Measurements from ENCODE around the gene ITGBL1.

Gene ITGBL1

GRCh38 chr13:101661839-101662238, 209.4 kb downstream of the ITGBL1 start:
- TF ChIP-seq FOXK2 (IDR thresholded peaks at IDR 0.05) (no peak), ARNT (IDR thresholded peaks at IDR 0.05) (no peak), SUZ12 (IDR thresholded peaks at IDR 0.05) (no peak), BHLHE40 (IDR thresholded peaks at IDR 0.05; ENCODE audit: borderline replicate concordance) (no peak), PKNOX1 (IDR thresholded peaks at IDR 0.05) (no peak), SP1 (IDR thresholded peaks at IDR 0.05) (no peak), L3MBTL2 (conservative IDR thresholded peaks at IDR 0.05) (no peak), FOXM1 (IDR thresholded peaks at IDR 0.05; ENCODE audit: borderline replicate concordance) (no peak), HDGF (IDR thresholded peaks at IDR 0.05; ENCODE audit: borderline replicate concordance) (no peak), LEF1 (IDR thresholded peaks at IDR 0.05; ENCODE audit: borderline replicate concordance) (no peak)
- ChIA-PET POLR2A (no interaction called here), CTCF (no interaction called here)
- no peak for DNase-seq (ENCODE audit: extremely low spot score)

DNA sequence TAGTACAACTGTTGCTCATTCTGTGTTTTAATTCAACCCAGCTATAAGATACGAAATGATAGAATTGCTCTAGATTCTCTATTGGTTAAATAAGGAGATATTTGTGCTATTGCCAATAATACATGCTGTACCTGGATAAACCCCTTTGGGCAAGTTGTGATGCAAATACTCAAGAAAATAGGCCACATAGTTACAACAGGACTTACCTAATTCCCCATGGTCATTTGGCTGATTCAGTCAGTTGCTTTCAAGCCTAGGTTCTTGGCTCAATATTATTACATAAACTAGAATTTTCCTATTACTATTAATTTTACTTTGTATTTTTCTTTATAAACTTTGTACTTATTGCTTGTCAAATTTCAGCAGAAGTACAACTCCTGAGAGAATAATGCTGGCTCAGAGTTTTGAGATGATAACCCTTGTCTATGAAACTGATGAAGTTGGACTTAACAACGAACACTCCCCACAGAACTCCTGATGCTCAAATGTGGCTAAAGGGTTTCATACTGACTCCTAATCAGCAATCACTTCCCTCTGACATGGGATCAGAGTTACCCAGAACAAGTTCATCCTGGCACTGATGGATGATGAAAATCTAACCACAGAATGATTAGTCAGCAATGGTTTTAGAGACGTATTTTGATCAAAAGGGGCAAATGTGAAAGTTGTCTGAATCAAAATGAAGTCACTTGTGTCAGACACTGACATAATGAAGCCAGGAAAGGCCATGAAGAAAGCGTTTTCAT, 221.1 kb downstream of the ITGBL1 start:
- no peak for TF ChIP-seq ARNT (IDR thresholded peaks at IDR 0.05)
- no peak for TF ChIP-seq NFRKB (IDR thresholded peaks at IDR 0.05)
- no peak for TF ChIP-seq HDGF (IDR thresholded peaks at IDR 0.05; ENCODE audit: borderline replicate concordance)
- no peak for TF ChIP-seq LEF1 (IDR thresholded peaks at IDR 0.05; ENCODE audit: borderline replicate concordance)
- no peak for TF ChIP-seq L3MBTL2 (conservative IDR thresholded peaks at IDR 0.05)
- no peak for TF ChIP-seq ZNF384 (IDR thresholded peaks at IDR 0.05)
- no peak for TF ChIP-seq SP1 (IDR thresholded peaks at IDR 0.05)
- no peak for TF ChIP-seq BHLHE40 (IDR thresholded peaks at IDR 0.05; ENCODE audit: borderline replicate concordance)
- CTCF ChIA-PET: no interaction called here

DNA sequence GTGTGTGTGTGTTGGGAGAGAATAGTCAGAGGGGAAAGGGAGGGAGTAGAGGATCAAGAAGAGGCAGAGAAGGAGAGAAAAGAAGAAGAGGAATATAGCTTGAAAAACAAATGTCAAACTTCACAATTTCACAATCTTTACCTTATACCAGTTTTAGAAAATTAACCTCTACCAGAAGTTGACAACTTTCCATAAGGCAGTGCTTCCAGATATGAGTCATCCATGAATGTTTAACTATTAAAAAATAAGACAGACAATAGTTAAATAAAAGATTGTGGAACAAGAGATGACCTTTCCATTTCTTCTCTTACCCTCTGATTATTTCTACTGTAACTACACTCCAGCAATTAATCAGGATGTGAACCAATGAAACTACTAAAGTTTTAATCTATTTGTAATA, 229.4 kb downstream of the ITGBL1 start:
- ChIA-PET CTCF (no interaction called here), POLR2A (no interaction called here)
- no peak for TF ChIP-seq ZNF384 (IDR thresholded peaks at IDR 0.05)
- DNase-seq (ENCODE audit: extremely low spot score): no peak

More for the DNA sequence above, 221.1 kb downstream of the ITGBL1 start:
- POLR2A ChIA-PET: no interaction called here
- no peak for DNase-seq (ENCODE audit: extremely low spot score)

DNA sequence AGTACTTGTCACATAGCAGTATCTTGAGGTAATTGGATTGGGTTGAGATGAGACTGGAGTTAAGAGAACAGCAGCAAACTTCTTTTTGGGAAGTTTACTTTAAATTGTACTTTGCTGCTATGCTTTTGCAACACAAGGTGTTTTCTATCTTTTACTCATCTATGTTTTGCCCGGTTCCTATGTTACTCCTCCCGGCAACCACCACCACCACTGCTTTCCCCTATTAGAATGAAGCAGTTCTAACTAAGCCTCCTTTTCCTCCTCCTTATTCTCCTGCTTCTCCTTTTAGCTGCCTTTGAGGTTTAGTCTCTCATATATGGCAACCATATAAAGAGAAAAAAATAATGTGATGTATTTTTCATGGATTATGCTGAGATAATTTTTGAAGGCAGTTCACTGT, 233.5 kb downstream of the ITGBL1 start:
- TF ChIP-seq SP1 (IDR thresholded peaks at IDR 0.05) (no peak), ARNT (IDR thresholded peaks at IDR 0.05) (no peak), FOXA1 (IDR thresholded peaks at IDR 0.05) (no peak), FOXK2 (IDR thresholded peaks at IDR 0.05) (no peak), FOXM1 (IDR thresholded peaks at IDR 0.05; ENCODE audit: borderline replicate concordance) (no peak), ELF4 (IDR thresholded peaks at IDR 0.05) (no peak), SUZ12 (IDR thresholded peaks at IDR 0.05) (no peak), ZNF384 (IDR thresholded peaks at IDR 0.05) (no peak), LEF1 (IDR thresholded peaks at IDR 0.05; ENCODE audit: borderline replicate concordance) (no peak), L3MBTL2 (conservative IDR thresholded peaks at IDR 0.05) (no peak), CTBP1 (IDR thresholded peaks at IDR 0.05; ENCODE audit: borderline replicate concordance) (no peak), PKNOX1 (IDR thresholded peaks at IDR 0.05) (no peak), HDGF (IDR thresholded peaks at IDR 0.05; ENCODE audit: borderline replicate concordance) (no peak), BHLHE40 (IDR thresholded peaks at IDR 0.05; ENCODE audit: borderline replicate concordance) (no peak)
- ChIA-PET CTCF (no interaction called here), POLR2A (no interaction called here)
- DNase-seq (ENCODE audit: extremely low spot score): no peak

- no peak for DNase-seq (ENCODE audit: extremely low spot score)
- TF ChIP-seq TARDBP (IDR thresholded peaks at IDR 0.05) (no peak), L3MBTL2 (conservative IDR thresholded peaks at IDR 0.05) (no peak), BHLHE40 (IDR thresholded peaks at IDR 0.05; ENCODE audit: borderline replicate concordance) (no peak), ELF4 (IDR thresholded peaks at IDR 0.05) (no peak), FOXK2 (IDR thresholded peaks at IDR 0.05) (no peak), CTBP1 (IDR thresholded peaks at IDR 0.05; ENCODE audit: borderline replicate concordance) (no peak), FOXM1 (IDR thresholded peaks at IDR 0.05; ENCODE audit: borderline replicate concordance) (no peak), SP1 (IDR thresholded peaks at IDR 0.05) (no peak), LEF1 (IDR thresholded peaks at IDR 0.05; ENCODE audit: borderline replicate concordance) (no peak)
- ChIA-PET CTCF (no interaction called here), POLR2A (no interaction called here)
Measured at GRCh38 chr13:101690871-101691270, 238.4 kb downstream of the ITGBL1 start.

DNA sequence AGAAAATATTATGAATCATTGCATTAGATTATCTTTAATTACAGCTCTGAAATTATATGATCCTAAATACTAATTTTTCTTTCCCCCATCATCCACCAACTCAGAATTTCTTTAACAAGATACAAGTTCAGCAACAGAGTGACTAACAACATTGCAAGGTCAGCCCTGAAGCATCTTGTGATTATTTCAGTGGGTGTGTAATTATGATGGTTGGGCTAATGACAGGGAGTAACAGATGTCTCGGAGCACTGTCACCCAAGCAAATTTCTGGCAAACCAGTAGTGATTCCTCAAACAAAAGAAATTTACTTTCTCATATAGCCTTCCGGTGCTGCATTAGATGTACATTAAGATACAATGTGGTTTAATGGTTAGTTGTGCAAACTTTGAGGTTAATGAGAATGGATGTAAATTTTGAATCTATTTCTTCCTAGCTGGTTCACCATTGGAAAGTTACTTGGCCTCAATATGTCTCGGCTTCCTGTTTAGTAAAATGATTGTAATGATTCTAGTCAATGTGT, 238.9 kb downstream of the ITGBL1 start:
- ChIA-PET POLR2A (no interaction called here), CTCF (no interaction called here)
- no peak for TF ChIP-seq SP1 (IDR thresholded peaks at IDR 0.05)
- TF ChIP-seq HDGF (IDR thresholded peaks at IDR 0.05; ENCODE audit: borderline replicate concordance): no peak
- no peak for TF ChIP-seq ARNT (IDR thresholded peaks at IDR 0.05)
- TF ChIP-seq FOXK2 (IDR thresholded peaks at IDR 0.05): no peak
- no peak for TF ChIP-seq SUZ12 (IDR thresholded peaks at IDR 0.05)
- no peak for TF ChIP-seq FOXM1 (IDR thresholded peaks at IDR 0.05; ENCODE audit: borderline replicate concordance)
- no peak for TF ChIP-seq LEF1 (IDR thresholded peaks at IDR 0.05; ENCODE audit: borderline replicate concordance)
- no peak for TF ChIP-seq CTBP1 (IDR thresholded peaks at IDR 0.05; ENCODE audit: borderline replicate concordance)
- TF ChIP-seq ELF4 (IDR thresholded peaks at IDR 0.05): no peak
- no peak for TF ChIP-seq FOXA1 (IDR thresholded peaks at IDR 0.05)
- TF ChIP-seq L3MBTL2 (conservative IDR thresholded peaks at IDR 0.05): no peak
- TF ChIP-seq TARDBP (IDR thresholded peaks at IDR 0.05): no peak
- no peak for TF ChIP-seq NFRKB (IDR thresholded peaks at IDR 0.05)
- no peak for TF ChIP-seq ZNF384 (IDR thresholded peaks at IDR 0.05)
- TF ChIP-seq BHLHE40 (IDR thresholded peaks at IDR 0.05; ENCODE audit: borderline replicate concordance): no peak
- TF ChIP-seq PKNOX1 (IDR thresholded peaks at IDR 0.05): no peak
- no peak for DNase-seq (ENCODE audit: extremely low spot score)
